ENCODE measurements around the gene LSM8. TPM values are rescaled to one million over a fixed set of nuclear protein-coding genes. Genes with fewer than 3 reads are reported as not detected.

Gene LSM8
- 31.1 and 34.5 TPM in 2 replicates for total RNA-seq

GRCh38 chr7:118183786-118184564 is at the start of gene LSM8:
LSM8 (plus strand) TSS chr7:118184164; CDS start chr7:118184224, 60 bp downstream.

DNA sequence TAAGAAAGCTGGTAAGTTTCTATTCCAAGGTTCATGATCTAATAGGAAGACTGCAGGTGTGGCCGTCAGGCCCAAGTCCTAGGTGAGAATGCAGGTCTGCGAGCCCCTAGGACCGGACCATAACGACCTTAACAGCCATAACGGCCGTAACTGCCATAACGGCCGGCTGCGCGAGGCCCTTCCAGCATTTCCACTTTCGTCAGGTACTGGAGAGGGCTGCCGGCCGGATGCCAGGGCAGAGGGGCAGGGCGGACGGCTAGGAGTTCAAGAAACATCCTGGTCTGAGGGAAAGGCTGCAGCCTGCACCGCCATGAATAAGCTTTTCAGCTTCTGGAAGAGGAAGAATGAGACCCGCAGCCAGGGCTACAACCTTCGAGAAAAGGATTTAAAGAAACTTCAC is 40.6 kb downstream of the LSM8 start, which contains the start of gene ANKRD7:
TSS of gene ANKRD7 (plus strand) at position 184 of the 400 bp plus-strand sequence. CDS start at position 311, 127 bp downstream.

Other genes starting within 250 kb of the LSM8 start
- 0.34 and 0.85 TPM in 2 replicates for gene ANKRD7, start 40.5 kb downstream of the LSM8 start, total RNA-seq

Data from nasal cavity respiratory epithelium epithelial cell of viscerocranial mucosa (primary cell).